CD14-positive monocyte (primary cell): ENCODE measurements around the gene KDELR1. TPM values are rescaled to one million over a fixed set of nuclear protein-coding genes. Genes with fewer than 3 reads are reported as not detected.

Experiments used
- DNase-seq, 3 donors: peaks; one replicate each; pipeline ENCODE4 v3.0.0-alpha.2; 2011 to 2022
- H2AFZ ChIP-seq: 2 replicates; pipeline ENCODE4 v1.6.0; 2012; ENCODE audit warnings: mild to moderate bottlenecking, low read depth, low read length, inconsistent platforms; ENCODE audit not compliant: insufficient read depth, poor library complexity, severe bottlenecking
- H3K27ac ChIP-seq, 2 donors: 1 replicate in 1 of 2; 2 replicates in 1 of 2; pipeline ENCODE4 v1.5.1; 2012 to 2013; ENCODE audit warnings: low read length in 2 of 2, control low read depth in 1 of 2, inconsistent platforms in 1 of 2, low read depth in 1 of 2, mild to moderate bottlenecking in 1 of 2
- H3K27me3 ChIP-seq, 2 donors: one replicate each; pipeline versions ENCODE4 v1.6.0 to v1.6.1; 2011 to 2013; ENCODE audit warnings: low read length in 2 of 2; ENCODE audit not compliant: control insufficient read depth in 2 of 2, insufficient read depth in 2 of 2
- H3K36me3 ChIP-seq, 2 donors: replicated peaks in 1 of 2; 1 replicate in 1 of 2; 2 replicates in 1 of 2; pipeline versions ENCODE4 v1.5.1 to v1.6.1; 2012 to 2013; ENCODE audit warnings: low read length in 2 of 2, control low read depth in 1 of 2, inconsistent platforms in 1 of 2, mild to moderate bottlenecking in 1 of 2; ENCODE audit not compliant: insufficient read depth in 2 of 2, control insufficient read depth in 1 of 2
- H3K4me1 ChIP-seq, 2 donors: 1 replicate in 1 of 2; 2 replicates in 1 of 2; pipeline versions ENCODE4 v1.5.1 to v1.6.1; 2012 to 2013; ENCODE audit warnings: low read length in 2 of 2, control low read depth in 1 of 2, inconsistent platforms in 1 of 2, mild to moderate bottlenecking in 1 of 2, moderate library complexity in 1 of 2; ENCODE audit not compliant: insufficient read depth in 2 of 2, control insufficient read depth in 1 of 2
- H3K4me2 ChIP-seq: replicated peaks from 2 replicates; pipeline ENCODE3; 2012; ENCODE audit warnings: low read length, moderate library complexity, mild to moderate bottlenecking; ENCODE audit not compliant: poor library complexity, severe bottlenecking; ENCODE audit errors: extremely low read depth
- H3K4me3 ChIP-seq, 3 experiments: fragments of 200-600 bp in 1 of 3; sonication (generic) in 1 of 3; replicated peaks in 1 of 3; 1 replicate in 2 of 3; 2 replicates in 1 of 3; pipeline ENCODE4 v1.5.1; 2011 to 2013; ENCODE audit warnings: low read length in 3 of 3, mild to moderate bottlenecking in 3 of 3, control low read depth in 2 of 3, low read depth in 2 of 3, inconsistent platforms in 1 of 3, moderate library complexity in 1 of 3
- H3K79me2 ChIP-seq: 2 replicates; pipeline ENCODE4 v1.6.0; 2012; ENCODE audit warnings: mild to moderate bottlenecking, control low read depth, inconsistent platforms, low read length, moderate library complexity; ENCODE audit not compliant: insufficient read depth
- H3K9ac ChIP-seq: 2 replicates; pipeline ENCODE4 v1.6.0; 2017; ENCODE audit warnings: low read length, mild to moderate bottlenecking; ENCODE audit not compliant: insufficient read depth, poor library complexity, severe bottlenecking
- H3K9me3 ChIP-seq, 2 donors: replicated peaks in 1 of 2; 1 replicate in 1 of 2; 2 replicates in 1 of 2; pipeline versions ENCODE4 v1.5.1 to v1.6.1; 2012 to 2013; ENCODE audit warnings: low read length in 2 of 2, control low read depth in 1 of 2; ENCODE audit not compliant: control insufficient read depth in 1 of 2, insufficient read depth in 1 of 2
- H4K20me1 ChIP-seq: 2 replicates; pipeline ENCODE4 v1.6.0; 2012; ENCODE audit warnings: mild to moderate bottlenecking, low read length, control low read depth, moderate library complexity; ENCODE audit not compliant: insufficient read depth
- H3K27ac Mint-ChIP-seq, 7 donors: one replicate each; pipeline ENCODE4 v1.8.0; 2020; ENCODE audit warnings: mild to moderate bottlenecking in 7 of 7, mixed read lengths in 7 of 7, moderate library complexity in 6 of 7, inconsistent platforms in 2 of 7
- H3K27me3 Mint-ChIP-seq, 3 donors: one replicate each; pipeline ENCODE4 v1.8.0; 2021 to 2022; ENCODE audit warnings: low read depth in 3 of 3, mild to moderate bottlenecking in 3 of 3, mixed read lengths in 3 of 3, moderate library complexity in 3 of 3, inconsistent platforms in 1 of 3
- H3K36me3 Mint-ChIP-seq, 2 donors: one replicate each; pipeline ENCODE4 v1.8.0; 2020; ENCODE audit warnings: mixed read lengths in 2 of 2, inconsistent platforms in 1 of 2, mild to moderate bottlenecking in 1 of 2
- H3K4me1 Mint-ChIP-seq: one replicate; pipeline ENCODE4 v1.8.0; 2020; ENCODE audit warnings: mild to moderate bottlenecking, mixed read lengths
- H3K4me3 Mint-ChIP-seq, 2 donors: one replicate each; pipeline ENCODE4 v1.8.0; 2020; ENCODE audit warnings: mild to moderate bottlenecking in 2 of 2, mixed read lengths in 2 of 2, moderate library complexity in 1 of 2
- H3K9me3 Mint-ChIP-seq, 7 donors: one replicate each; pipeline ENCODE4 v1.8.0; 2020 to 2022; ENCODE audit warnings: mixed read lengths in 7 of 7, mild to moderate bottlenecking in 6 of 7, moderate library complexity in 6 of 7, inconsistent platforms in 2 of 7
- WGBS: methylation state at CpG from one replicate; pipeline ENCODE4 v1.1.5; 2013; ENCODE audit warnings: missing lambda C conversion rate; ENCODE audit not compliant: insufficient coverage; 5-methylcytosine and 5-hydroxymethylcytosine counted together
- intact Hi-C, 2 donors: fragments of 100-400 bp; cut with micrococcal nuclease; formaldehyde crosslinking; loops; one replicate each; pipeline versions ENCODE4 v1.15.0 to v1.15.1; 2023
- polyA plus RNA-seq, 3 donors: library from polyadenylated mRNA; depleted of rRNA in 1 of 3; unstranded in 2 of 3; stranded (reverse) in 1 of 3; fragments of 300-500 nt in 2 of 3; fragments of >200 nt in 1 of 3; fragmentation: Illumina TruSeq in 2 of 3; gene quantifications; 1 replicate in 2 of 3; 2 replicates in 1 of 3; pipeline ENCODE4 v1.2.3, GENCODE V29; 2012 to 2021
- TF ChIP-seq, protein P1 (sequence below): fragments of 200-600 bp; IDR thresholded peaks from one replicate; pipeline ENCODE4 v1.8.0; 2022; ENCODE audit warnings: antibody characterized with exemption, mild to moderate bottlenecking

Gene KDELR1
- polyA plus RNA-seq, 3 donors = 42.0 to 72.0 (median 51.3) TPM

- Histone ChIP-seq H2AFZ (peak overlapping the region; percentile 97), H3K4me3 (peak overlapping the region; percentile 64 to 85 (median 78)), H3K27ac (peak overlapping the region; percentile 89 to 94), H3K9ac (peak overlapping the region; percentile 69), H3K4me2 (peak overlapping the region; percentile 96), H3K4me1 (peaks cover 18 to 19% of the 10 kb centered on the region in 2 donors), H4K20me1 (no peaks in the 10 kb centered on the region), H3K79me2 (no peaks in the 10 kb centered on the region), H3K36me3 (no peaks in the 10 kb centered on the region), H3K27me3 (no peaks in the 10 kb centered on the region), H3K9me3 (no peaks in the 10 kb centered on the region)
- WGBS = under 1% methylated on average over 22 of the region's 26 CpGs
- TF ChIP-seq, protein P1, sequence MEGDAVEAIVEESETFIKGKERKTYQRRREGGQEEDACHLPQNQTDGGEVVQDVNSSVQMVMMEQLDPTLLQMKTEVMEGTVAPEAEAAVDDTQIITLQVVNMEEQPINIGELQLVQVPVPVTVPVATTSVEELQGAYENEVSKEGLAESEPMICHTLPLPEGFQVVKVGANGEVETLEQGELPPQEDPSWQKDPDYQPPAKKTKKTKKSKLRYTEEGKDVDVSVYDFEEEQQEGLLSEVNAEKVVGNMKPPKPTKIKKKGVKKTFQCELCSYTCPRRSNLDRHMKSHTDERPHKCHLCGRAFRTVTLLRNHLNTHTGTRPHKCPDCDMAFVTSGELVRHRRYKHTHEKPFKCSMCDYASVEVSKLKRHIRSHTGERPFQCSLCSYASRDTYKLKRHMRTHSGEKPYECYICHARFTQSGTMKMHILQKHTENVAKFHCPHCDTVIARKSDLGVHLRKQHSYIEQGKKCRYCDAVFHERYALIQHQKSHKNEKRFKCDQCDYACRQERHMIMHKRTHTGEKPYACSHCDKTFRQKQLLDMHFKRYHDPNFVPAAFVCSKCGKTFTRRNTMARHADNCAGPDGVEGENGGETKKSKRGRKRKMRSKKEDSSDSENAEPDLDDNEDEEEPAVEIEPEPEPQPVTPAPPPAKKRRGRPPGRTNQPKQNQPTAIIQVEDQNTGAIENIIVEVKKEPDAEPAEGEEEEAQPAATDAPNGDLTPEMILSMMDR = no peak
- Mint-ChIP-seq H3K4me1 (peaks cover 9% of the 10 kb centered on the region), H3K36me3 (peaks cover 11 to 25% of the 10 kb centered on the region in 2 donors), H3K4me3 (peak overlapping the region; percentile 80 to 88), H3K27ac (peak overlapping the region; percentile 86 to 93 (median 93)), H3K9me3 (no peaks in the 10 kb centered on the region), H3K27me3 (peaks cover 0 to 1% (median 0%) of the 10 kb centered on the region in 3 donors)
- intact Hi-C loops = no loop called here
- DNase-seq = peak; percentile 87 to 91 (median 89)
These were observed 28.4 kb downstream of the KDELR1 start for GRCh38 chr19:48362716-48363499.

DNA sequence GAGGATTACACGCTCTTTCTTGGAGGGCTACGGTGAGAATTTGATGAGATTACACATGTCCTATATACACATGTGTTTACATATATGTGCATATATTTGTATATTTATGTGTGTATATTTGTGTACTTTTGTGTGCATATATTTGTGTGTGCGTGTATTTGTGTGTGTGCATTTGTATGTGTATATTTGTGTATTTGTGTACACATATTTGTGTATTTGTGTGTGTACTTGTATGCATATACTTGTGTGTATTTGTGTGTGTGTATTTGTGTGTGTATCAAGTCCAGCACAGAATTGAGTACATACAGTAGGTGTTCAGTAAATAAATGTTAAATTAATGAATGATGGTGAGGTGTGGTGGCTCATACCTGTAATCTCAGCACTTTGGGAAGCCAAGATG, 29.4 kb downstream of the KDELR1 start:
- H3K4me1 ChIP-seq = peaks cover 18 to 19% of the 10 kb centered on the region in 2 donors
- no peak overlapping the region for H3K27ac ChIP-seq
- no peaks in the 10 kb centered on the region for H3K27me3 ChIP-seq
- Mint-ChIP-seq H3K4me1 (peaks cover 9% of the 10 kb centered on the region), H3K27ac (peak overlapping the region in 2 of 7 donors; percentile 20 to 54), H3K27me3 (peaks cover 0 to 1% (median 0%) of the 10 kb centered on the region in 3 donors), H3K36me3 (peaks cover 14 to 25% of the 10 kb centered on the region in 2 donors), H3K9me3 (no peaks in the 10 kb centered on the region), H3K4me3 (no peak overlapping the region)
- no peak overlapping the region for H3K4me3 ChIP-seq
- H4K20me1 ChIP-seq = no peaks in the 10 kb centered on the region
- no peaks in the 10 kb centered on the region for H3K36me3 ChIP-seq
- H3K9me3 ChIP-seq = no peaks in the 10 kb centered on the region
- H2AFZ ChIP-seq = no peak overlapping the region
- no peak for DNase-seq
- no peaks in the 10 kb centered on the region for H3K79me2 ChIP-seq
- WGBS = 100% methylated on average over 1 of the region's 3 CpGs
- H3K9ac ChIP-seq = no peak overlapping the region
- intact Hi-C loops = no loop called here
- TF ChIP-seq, protein P1 = no peak
- no peak overlapping the region for H3K4me2 ChIP-seq
